Liver (tissue), 3 donors: ENCODE data around the gene CELF5.

Experiments
- FOXA2 ChIP-seq: IDR thresholded peaks from 2 replicates; pipeline ENCODE4 v1.6.1; 2016; ENCODE audit warnings: antibody characterized with exemption
- GABPA ChIP-seq, 2 donors: IDR thresholded peaks in 1 of 2; conservative IDR thresholded peaks in 1 of 2; 2 replicates each; pipeline ENCODE4 v1.6.1; 2016; ENCODE audit warnings: antibody characterized with exemption in 2 of 2, mild to moderate bottlenecking in 1 of 2, moderate library complexity in 1 of 2
- JUND ChIP-seq, 2 donors: IDR thresholded peaks; 2 replicates each; pipeline ENCODE4 v1.6.1; 2016; ENCODE audit warnings: antibody characterized with exemption in 2 of 2
- NR2F2 ChIP-seq: IDR thresholded peaks from 2 replicates; pipeline ENCODE4 v1.6.1; 2016; ENCODE audit warnings: antibody characterized with exemption
- RAD21 ChIP-seq, 2 donors: IDR thresholded peaks; 2 replicates each; pipeline ENCODE4 v1.6.1; 2016; ENCODE audit warnings: antibody characterized with exemption in 2 of 2, mild to moderate bottlenecking in 2 of 2
- TAF1 ChIP-seq: conservative IDR thresholded peaks from 2 replicates; pipeline ENCODE4 v1.6.1; 2016; ENCODE audit warnings: antibody characterized with exemption, mild to moderate bottlenecking
- YY1 ChIP-seq: IDR thresholded peaks from 2 replicates; pipeline ENCODE4 v1.6.1; 2016; ENCODE audit warnings: antibody characterized with exemption, mild to moderate bottlenecking
- TF ChIP-seq, protein P1 (sequence below): fragments of 150-350 bp; IDR thresholded peaks from 2 replicates; pipeline ENCODE4 v1.5.1; 2017; ENCODE audit warnings: improper control_type of control experiment, low read depth, low read length; ENCODE audit not compliant: missing input control
- TF ChIP-seq, protein P2 (sequence below): IDR thresholded peaks from 2 replicates; pipeline ENCODE4 v1.6.1; 2016; ENCODE audit warnings: antibody characterized with exemption, mild to moderate bottlenecking
- TF ChIP-seq, protein P3 (sequence below): IDR thresholded peaks from 2 replicates; pipeline ENCODE4 v1.6.1; 2016; ENCODE audit warnings: antibody characterized with exemption
- TF ChIP-seq, protein P4 (sequence below): IDR thresholded peaks from 2 replicates; pipeline ENCODE4 v1.6.1; 2016; ENCODE audit warnings: antibody characterized with exemption
- donor health status: healthy.
- donor health status: healthy.

DNA sequence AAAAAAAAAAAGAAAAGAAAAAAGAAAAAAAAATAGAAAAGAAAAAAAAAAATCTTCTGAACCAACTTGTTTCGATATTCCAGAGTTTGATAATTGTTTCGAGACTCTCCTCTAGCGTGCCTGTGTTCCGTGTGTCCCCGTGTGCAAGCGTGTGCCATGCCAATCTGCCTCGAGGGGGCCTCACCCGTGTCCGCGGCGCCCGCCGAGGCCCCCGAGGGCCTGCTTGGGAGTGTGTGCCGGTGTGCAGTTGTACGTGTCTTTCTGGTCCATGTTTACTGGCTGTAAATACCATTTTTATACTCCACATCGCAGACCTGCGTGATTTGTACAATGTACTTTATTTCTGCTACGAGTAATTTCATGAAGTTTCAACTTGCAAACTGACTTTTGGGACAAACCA, 72.0 kb downstream of the CELF5 start:
- TF ChIP-seq TAF1 (no peak), RAD21 (IDR thresholded peaks at IDR 0.05) (no peak), GABPA (IDR thresholded peaks at IDR 0.05 in 1 of 2, conservative IDR thresholded peaks at IDR 0.05 in 1 of 2) (no peak), NR2F2 (no peak), FOXA2 (no peak), YY1 (no peak), JUND (IDR thresholded peaks at IDR 0.05) (no peak)
- TF ChIP-seq, protein P1, sequence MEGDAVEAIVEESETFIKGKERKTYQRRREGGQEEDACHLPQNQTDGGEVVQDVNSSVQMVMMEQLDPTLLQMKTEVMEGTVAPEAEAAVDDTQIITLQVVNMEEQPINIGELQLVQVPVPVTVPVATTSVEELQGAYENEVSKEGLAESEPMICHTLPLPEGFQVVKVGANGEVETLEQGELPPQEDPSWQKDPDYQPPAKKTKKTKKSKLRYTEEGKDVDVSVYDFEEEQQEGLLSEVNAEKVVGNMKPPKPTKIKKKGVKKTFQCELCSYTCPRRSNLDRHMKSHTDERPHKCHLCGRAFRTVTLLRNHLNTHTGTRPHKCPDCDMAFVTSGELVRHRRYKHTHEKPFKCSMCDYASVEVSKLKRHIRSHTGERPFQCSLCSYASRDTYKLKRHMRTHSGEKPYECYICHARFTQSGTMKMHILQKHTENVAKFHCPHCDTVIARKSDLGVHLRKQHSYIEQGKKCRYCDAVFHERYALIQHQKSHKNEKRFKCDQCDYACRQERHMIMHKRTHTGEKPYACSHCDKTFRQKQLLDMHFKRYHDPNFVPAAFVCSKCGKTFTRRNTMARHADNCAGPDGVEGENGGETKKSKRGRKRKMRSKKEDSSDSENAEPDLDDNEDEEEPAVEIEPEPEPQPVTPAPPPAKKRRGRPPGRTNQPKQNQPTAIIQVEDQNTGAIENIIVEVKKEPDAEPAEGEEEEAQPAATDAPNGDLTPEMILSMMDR, result no peak
- TF ChIP-seq, protein P2, sequence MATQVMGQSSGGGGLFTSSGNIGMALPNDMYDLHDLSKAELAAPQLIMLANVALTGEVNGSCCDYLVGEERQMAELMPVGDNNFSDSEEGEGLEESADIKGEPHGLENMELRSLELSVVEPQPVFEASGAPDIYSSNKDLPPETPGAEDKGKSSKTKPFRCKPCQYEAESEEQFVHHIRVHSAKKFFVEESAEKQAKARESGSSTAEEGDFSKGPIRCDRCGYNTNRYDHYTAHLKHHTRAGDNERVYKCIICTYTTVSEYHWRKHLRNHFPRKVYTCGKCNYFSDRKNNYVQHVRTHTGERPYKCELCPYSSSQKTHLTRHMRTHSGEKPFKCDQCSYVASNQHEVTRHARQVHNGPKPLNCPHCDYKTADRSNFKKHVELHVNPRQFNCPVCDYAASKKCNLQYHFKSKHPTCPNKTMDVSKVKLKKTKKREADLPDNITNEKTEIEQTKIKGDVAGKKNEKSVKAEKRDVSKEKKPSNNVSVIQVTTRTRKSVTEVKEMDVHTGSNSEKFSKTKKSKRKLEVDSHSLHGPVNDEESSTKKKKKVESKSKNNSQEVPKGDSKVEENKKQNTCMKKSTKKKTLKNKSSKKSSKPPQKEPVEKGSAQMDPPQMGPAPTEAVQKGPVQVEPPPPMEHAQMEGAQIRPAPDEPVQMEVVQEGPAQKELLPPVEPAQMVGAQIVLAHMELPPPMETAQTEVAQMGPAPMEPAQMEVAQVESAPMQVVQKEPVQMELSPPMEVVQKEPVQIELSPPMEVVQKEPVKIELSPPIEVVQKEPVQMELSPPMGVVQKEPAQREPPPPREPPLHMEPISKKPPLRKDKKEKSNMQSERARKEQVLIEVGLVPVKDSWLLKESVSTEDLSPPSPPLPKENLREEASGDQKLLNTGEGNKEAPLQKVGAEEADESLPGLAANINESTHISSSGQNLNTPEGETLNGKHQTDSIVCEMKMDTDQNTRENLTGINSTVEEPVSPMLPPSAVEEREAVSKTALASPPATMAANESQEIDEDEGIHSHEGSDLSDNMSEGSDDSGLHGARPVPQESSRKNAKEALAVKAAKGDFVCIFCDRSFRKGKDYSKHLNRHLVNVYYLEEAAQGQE, result no peak
- TF ChIP-seq, protein P3, sequence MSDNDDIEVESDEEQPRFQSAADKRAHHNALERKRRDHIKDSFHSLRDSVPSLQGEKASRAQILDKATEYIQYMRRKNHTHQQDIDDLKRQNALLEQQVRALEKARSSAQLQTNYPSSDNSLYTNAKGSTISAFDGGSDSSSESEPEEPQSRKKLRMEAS, result no peak
- TF ChIP-seq, protein P4, sequence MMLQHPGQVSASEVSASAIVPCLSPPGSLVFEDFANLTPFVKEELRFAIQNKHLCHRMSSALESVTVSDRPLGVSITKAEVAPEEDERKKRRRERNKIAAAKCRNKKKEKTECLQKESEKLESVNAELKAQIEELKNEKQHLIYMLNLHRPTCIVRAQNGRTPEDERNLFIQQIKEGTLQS, result no peak
